Colon (tissue), 2 donors: ENCODE results near the gene ELAVL1.
"Not testable (repeated sequence)": the region's sequence is repeated elsewhere in the genome, so short reads cannot be mapped to it uniquely, and the experiment has no call there.

Source experiments
- FAIRE-seq: peaks from 2 replicates; lab custom pipeline; 2012; peaks lifted over from hg19 to GRCh38; lab: Jason Lieb, UNC
- donor health status: control.
- donor health status: control.

The ELAVL1 gene

GRCh38 chr19:7968008-7968795 lies 37.2 kb downstream of the ELAVL1 start:
- no peak for FAIRE-seq

GRCh38 chr19:7965921-7966665 lies 39.3 kb downstream of the ELAVL1 start:
- no peak for FAIRE-seq

- no peak for FAIRE-seq
Measured at GRCh38 chr19:7965259-7965841, 40.1 kb downstream of the ELAVL1 start.

- no peak for FAIRE-seq
Measured at GRCh38 chr19:7963566-7963965, 41.9 kb downstream of the ELAVL1 start.

GRCh38 chr19:7962644-7963268 lies 42.7 kb downstream of the ELAVL1 start:
- no peak for FAIRE-seq

- FAIRE-seq = no peak
Measured at GRCh38 chr19:7961920-7962626, 43.4 kb downstream of the ELAVL1 start.

- not testable (repeated sequence) for FAIRE-seq
Measured at GRCh38 chr19:7961082-7961481, 44.4 kb downstream of the ELAVL1 start.

- FAIRE-seq = no peak
Measured at GRCh38 chr19:7959211-7959610, 46.2 kb downstream of the ELAVL1 start.

- FAIRE-seq = no peak
Measured at GRCh38 chr19:7955696-7956095, 49.7 kb downstream of the ELAVL1 start.

DNA sequence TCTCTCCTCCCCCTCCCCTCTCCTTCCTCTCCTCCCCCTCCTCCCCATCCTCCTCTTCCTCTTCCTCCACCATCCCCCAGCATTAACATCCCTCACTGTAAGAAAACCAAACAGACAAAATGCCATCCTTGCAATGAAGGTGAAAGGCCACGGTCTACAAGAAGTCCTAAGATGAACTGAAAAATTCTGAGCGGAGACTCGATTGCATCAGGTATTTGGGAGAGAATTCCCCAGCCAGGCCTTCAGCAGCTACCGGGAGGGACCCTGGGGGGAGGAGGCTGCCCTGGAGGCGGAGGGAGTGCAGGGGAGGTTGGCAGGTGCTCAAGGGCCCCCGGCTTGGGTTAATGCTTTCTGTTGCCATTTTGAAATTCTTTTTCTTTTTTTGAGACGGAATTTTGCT lies 51.9 kb downstream of the ELAVL1 start:
- FAIRE-seq = no peak

- no peak for FAIRE-seq
Measured at GRCh38 chr19:7953060-7953459, 52.4 kb downstream of the ELAVL1 start.

DNA sequence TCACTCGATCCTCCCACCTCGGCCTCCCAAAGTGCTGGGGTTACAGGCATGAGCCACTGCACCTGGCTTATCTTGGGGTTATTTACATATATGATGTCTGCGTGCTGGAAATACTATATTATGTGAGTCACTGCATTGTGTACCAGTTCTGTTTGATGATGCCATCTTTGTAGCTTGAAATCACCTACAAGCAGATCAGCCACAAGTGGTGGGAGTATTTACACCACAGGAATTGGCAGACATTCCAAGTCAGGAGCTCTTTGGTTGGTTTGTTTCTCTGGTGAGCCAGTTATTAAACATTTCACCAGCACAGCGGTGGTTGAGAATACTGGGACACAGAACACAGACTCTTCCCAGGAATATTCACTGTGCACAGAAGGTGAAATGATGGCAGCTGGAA lies 57.5 kb downstream of the ELAVL1 start:
- no peak for FAIRE-seq

DNA sequence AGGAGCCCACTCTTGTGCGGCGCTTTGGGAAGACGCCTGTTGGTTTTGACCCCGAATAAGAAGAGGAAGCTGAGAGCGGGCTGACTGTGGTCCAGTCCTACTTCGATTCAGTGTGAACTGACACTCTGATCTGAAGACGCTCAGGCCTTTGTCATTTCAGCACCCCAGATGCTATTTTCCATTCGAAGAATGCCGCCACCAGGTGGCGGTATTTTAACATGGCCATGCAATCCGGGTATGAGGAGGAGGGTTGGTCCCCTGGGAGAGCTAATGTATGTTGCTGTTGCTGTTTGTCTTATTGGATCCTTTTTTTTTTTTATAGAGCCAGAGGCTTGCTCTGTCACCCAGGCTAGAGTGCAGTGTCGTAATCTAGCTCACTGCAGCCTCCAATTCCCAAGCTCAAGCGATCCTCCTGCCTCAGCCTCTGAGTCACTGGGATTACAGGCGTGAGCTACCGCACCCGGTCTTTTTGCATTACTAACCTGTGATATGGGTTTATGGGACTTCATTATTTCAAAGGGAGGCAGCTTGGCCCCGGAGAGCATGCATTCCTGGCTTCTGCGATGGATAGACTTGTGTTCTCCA lies 61.2 kb downstream of the ELAVL1 start:
- FAIRE-seq = no peak

GRCh38 chr19:7943444-7944176 lies 61.8 kb downstream of the ELAVL1 start, which contains the start of gene TIMM44:
TSS of gene TIMM44 (minus strand) at chr19:7943666. CDS start at chr19:7943651, 15 bp downstream.
- peak; percentile 96 for FAIRE-seq

DNA sequence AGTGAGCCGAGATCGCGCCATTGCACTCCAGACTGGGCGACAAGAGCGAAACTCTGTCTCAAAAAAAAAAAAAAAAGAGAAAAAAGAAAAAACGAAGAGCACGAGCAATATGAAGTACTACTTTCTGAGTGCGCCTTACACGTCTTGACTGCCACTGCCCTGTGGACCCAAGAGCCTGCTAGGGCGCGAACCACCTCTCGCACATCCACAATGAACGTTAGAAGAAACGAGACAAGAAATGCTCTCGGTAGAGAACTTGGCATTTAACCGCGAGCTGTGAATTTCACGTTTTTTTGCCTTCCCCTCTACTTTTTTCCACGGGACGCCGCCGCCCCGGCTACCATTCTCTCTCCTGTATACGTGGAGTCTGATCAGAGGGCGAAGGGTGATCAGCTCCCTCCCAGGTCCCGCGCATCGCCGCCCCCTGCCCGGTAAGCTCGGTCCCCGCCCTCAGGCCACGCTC lies 62.4 kb downstream of the ELAVL1 start:
- no peak for FAIRE-seq

DNA sequence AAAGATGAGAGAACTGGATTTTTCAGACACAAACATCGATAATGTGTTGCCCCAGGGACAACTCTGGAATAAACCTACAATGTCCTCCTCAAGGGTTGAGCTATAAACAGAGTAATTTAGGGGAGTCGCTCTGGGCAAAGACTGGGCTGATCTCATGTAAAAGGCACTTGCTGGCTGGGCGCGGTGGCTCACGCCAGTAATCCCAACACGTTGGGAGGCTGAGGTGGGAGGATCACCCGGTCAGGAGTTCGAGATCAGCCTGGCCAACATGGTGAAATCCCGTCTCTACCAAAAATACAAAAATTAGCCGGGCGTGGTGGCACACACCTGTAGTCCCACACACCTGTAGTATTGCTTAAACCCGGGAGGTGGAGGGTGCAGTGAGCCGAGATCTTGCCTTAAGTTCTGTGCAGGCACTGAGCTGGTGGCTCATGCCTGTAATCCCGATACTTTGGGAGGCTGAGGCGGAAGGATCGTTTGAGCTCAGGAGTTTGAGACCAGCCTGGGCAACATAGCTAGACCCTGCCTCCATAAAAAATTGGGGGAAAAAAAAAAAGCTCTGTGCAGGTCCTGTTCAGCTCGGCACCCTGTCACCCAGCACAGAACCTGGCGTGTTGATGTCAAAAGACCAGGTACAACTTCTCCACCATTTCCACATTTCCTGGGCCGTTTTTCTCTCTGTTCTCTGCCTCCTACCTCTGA lies 63.4 kb downstream of the ELAVL1 start:
- FAIRE-seq = no peak

DNA sequence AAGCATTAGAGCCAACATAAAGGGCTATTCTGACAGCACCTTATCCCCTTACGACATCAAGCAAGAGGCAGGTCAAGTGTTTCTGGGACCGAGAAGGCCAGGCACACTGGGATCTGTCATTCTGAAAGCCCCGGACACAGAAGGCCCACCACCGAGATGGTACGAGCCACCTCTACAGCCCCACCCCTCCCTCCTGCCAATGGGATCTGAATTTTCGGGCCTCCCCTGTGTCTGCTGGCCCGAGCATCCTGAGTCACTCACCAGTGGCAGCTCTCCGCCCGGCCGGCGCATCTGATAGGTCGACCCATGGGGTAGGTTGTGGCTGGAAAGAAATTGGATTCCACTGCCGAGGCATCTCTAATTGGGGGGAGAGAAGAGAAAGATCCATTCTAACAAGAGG lies 64.6 kb downstream of the ELAVL1 start:
- FAIRE-seq = no peak

GRCh38 chr19:7934766-7935165 lies 70.7 kb downstream of the ELAVL1 start:
- FAIRE-seq = no peak

- no peak for FAIRE-seq
Measured at GRCh38 chr19:7933828-7934725, 71.4 kb downstream of the ELAVL1 start.
